Heart right ventricle (tissue), 16 donors: Measurements from ENCODE around the gene CUZD1. TPM values are rescaled to one million over a fixed set of nuclear protein-coding genes. Genes with fewer than 3 reads are reported as not detected.

Experiments used
- ATAC-seq, 8 donors: fragments of 200-7000 bp; cut with Tn5 transposase; one replicate each; pipeline ENCODE4 v1.9.1; 2020; ENCODE audit warnings: mild to moderate bottlenecking in 8 of 8, moderate library complexity in 8 of 8, moderate number of reproducible peaks in 1 of 8
- DNase-seq, 2 donors: peaks; one replicate each; pipeline ENCODE4 v3.0.0-alpha.2; 2020
- H3K27ac ChIP-seq, 10 donors: fragments of 200-600 bp; sonication (generic) in 2 of 10; one replicate each; pipeline versions ENCODE4 v1.5.0 to v1.8.0; 2020 to 2022; ENCODE audit warnings: mild to moderate bottlenecking in 3 of 10
- H3K27me3 ChIP-seq, 7 donors: fragments of 200-600 bp; one replicate each; pipeline ENCODE4 v1.8.0; 2021 to 2022; ENCODE audit warnings: mild to moderate bottlenecking in 2 of 7
- H3K36me3 ChIP-seq, 9 donors: fragments of 200-600 bp; sonication (generic) in 1 of 9; one replicate each; pipeline versions ENCODE4 v1.5.0 to v1.8.0; 2020 to 2022; ENCODE audit warnings: mild to moderate bottlenecking in 2 of 9
- H3K4me1 ChIP-seq, 9 donors: fragments of 200-600 bp; sonication (generic) in 1 of 9; one replicate each; pipeline versions ENCODE4 v1.5.0 to v1.8.0; 2020 to 2022; ENCODE audit warnings: mild to moderate bottlenecking in 4 of 9
- H3K4me3 ChIP-seq, 10 donors: fragments of 200-600 bp; sonication (generic) in 2 of 10; one replicate each; pipeline versions ENCODE4 v1.5.0 to v1.8.0; 2020 to 2022; ENCODE audit warnings: mild to moderate bottlenecking in 7 of 10, moderate library complexity in 2 of 10
- H3K9me3 ChIP-seq, 11 donors: fragments of 200-600 bp in 10 of 11; sonication (generic) in 2 of 11; one replicate each; pipeline versions ENCODE4 v1.5.0 to v1.8.0; 2013 to 2022; ENCODE audit warnings: mild to moderate bottlenecking in 2 of 11, control low read depth in 1 of 11, moderate library complexity in 1 of 11
- CTCF ChIP-seq, 9 donors: fragments of 200-600 bp; sonication (generic) in 2 of 9; IDR thresholded peaks; one replicate each; pipeline versions ENCODE4 v1.5.0 to v1.8.0; 2021 to 2022; ENCODE audit warnings: antibody characterized with exemption in 9 of 9, mild to moderate bottlenecking in 5 of 9, moderate library complexity in 1 of 9
- WGBS, 2 donors: extraction: QIAGEN DNeasy Blood & Tissue Kit; methylation state at CpG; one replicate each; pipeline ENCODE4 v1.1.7; 2013; ENCODE audit warnings: inconsistent platforms in 1 of 2; 5-methylcytosine and 5-hydroxymethylcytosine counted together
- intact Hi-C, 10 donors: fragments of 100-400 bp; cut with DNase I; formaldehyde crosslinking; loops; one replicate each; pipeline versions ENCODE4 v1.11.1 to v1.14.2; 2022
- polyA plus RNA-seq, 2 donors: library from polyadenylated mRNA; stranded (reverse); fragments of 200-250 nt; gene quantifications; one replicate each; pipeline ENCODE4 v1.2.3, GENCODE V29; 2013
- total RNA-seq, 10 donors: library from RNA; stranded (reverse); fragmentation: NEBNext Ultra II Directional in 3 of 10; extraction: Animal tissue kit (Norgen Biotek cat#: 25700) in 3 of 10; gene quantifications; one replicate each; pipeline versions ENCODE4 v1.2.1 to v1.2.4, GENCODE V29; 2021 to 2023
- donor health status: Arrhythmogenic right ventricular cardiomyopathy.
- donor health status: ischemic (EF 13 %, LVEDD 7.1; RV severe dilation, severe dysfunction).
- donor health status: healthy with polysubstance abuse.
- donor health status: DM: no; HTN: yes; CAD: no.
- donor health status: DM: no; HTN: no; CAD: no.
- donor health status: ischemic (EF 25% LVEDD 6.9; RV normal size, moderate dysfunction).
- donor health status: ischemic (EF 25% LVEDD 5.7; RV mildly dilated, moderate dysfunction).
- donor health status: healthy.
- donor health status: DM: yes; HTN: yes; CAD: no.
- donor health status: Ischemic cardiomyopathy.
- donor health status: ischemic (EF 35%, LVEDD 5.7; RV mildly dilated, moderate dysfunction).
- donor health status: nonischemic (EF 11% LVEDD 7.7; RV severe dilation, severe dysfunction).
- donor health status: DM: yes; HTN: yes; CAD: no.
- donor health status: PGD.
- donor health status: ischemic (EF 29% LVEDD 5.4; RV normal size, mild dysfunction).
- donor health status: nonischemic (EF 23%, LVEDD 6.1; RV moderate dilation, normal function).

CUZD1 gene
- total and polyA plus RNA-seq, 12 donors, result 0.13 to 1.1 (median 0.24) TPM

- no peaks in the 10 kb centered on the region for H3K27me3 ChIP-seq
- 76 to 78% methylated on average over 5 of the region's 5 CpGs for WGBS, 2 donors
- no peak overlapping the region for H3K4me3 ChIP-seq
- DNase-seq, result no peak
- peaks cover 0 to 15% (median 0%) of the 10 kb centered on the region in 11 donors for H3K9me3 ChIP-seq
- peaks cover 0 to 32% (median 5%) of the 10 kb centered on the region in 9 donors for H3K36me3 ChIP-seq
- intact Hi-C loops, result no loop called here
- TF ChIP-seq CTCF (IDR thresholded peaks at IDR 0.05), result no peak
- peaks cover 0 to 3% (median 0%) of the 10 kb centered on the region in 9 donors for H3K4me1 ChIP-seq
- no peak for ATAC-seq
- H3K27ac ChIP-seq, result no peak overlapping the region
Measured at GRCh38 chr10:122850705-122851640, 5.3 kb upstream of the CUZD1 start.

GRCh38 chr10:122849900-122850605 lies 4.4 kb upstream of the CUZD1 start:
- DNase-seq, result no peak
- Histone ChIP-seq H3K9me3 (peaks cover 0 to 15% (median 0%) of the 10 kb centered on the region in 11 donors), H3K27me3 (no peaks in the 10 kb centered on the region), H3K36me3 (peaks cover 0 to 31% (median 6%) of the 10 kb centered on the region in 9 donors), H3K4me1 (peaks cover 0 to 3% (median 0%) of the 10 kb centered on the region in 9 donors), H3K4me3 (no peak overlapping the region), H3K27ac (no peak overlapping the region)
- WGBS, 2 donors, result 75% methylated on average over 12 of the region's 12 CpGs
- intact Hi-C loops, result no loop called here
- TF ChIP-seq CTCF (IDR thresholded peaks at IDR 0.05), result no peak
- no peak for ATAC-seq

GRCh38 chr10:122849090-122849489 lies 3.4 kb upstream of the CUZD1 start:
- H3K9me3 ChIP-seq, result peaks cover 0 to 15% (median 0%) of the 10 kb centered on the region in 11 donors
- no peaks in the 10 kb centered on the region for H3K27me3 ChIP-seq
- peaks cover 0 to 3% (median 0%) of the 10 kb centered on the region in 9 donors for H3K4me1 ChIP-seq
- no peak overlapping the region for H3K4me3 ChIP-seq
- 92 to 95% methylated on average over 2 of the region's 2 CpGs for WGBS, 2 donors
- DNase-seq, result no peak
- intact Hi-C loops, result no loop called here
- peaks cover 0 to 22% (median 0%) of the 10 kb centered on the region in 9 donors for H3K36me3 ChIP-seq
- H3K27ac ChIP-seq, result no peak overlapping the region
- TF ChIP-seq CTCF (IDR thresholded peaks at IDR 0.05), result no peak
- no peak for ATAC-seq
